ENCODE data around the gene PFN3.

The PFN3 gene

DNA sequence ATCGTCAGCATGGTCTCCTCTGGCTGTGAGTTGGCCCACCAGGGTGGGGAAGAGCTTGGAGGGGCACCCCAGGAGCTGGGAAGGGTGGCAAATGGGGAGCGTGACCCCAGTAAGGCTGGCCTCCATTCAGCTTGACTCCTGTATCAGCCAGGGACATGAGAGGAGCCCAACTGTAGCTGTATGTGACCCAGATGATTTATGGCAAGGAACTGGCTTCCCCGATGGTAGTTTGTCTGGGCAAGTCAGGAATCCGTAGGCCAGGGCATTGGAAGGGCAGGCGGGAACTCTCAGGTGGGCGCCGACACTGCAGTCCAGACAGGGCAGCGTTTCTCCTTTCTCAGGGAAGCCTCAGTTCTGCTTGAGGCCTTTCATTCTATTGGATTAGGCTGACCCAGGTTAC, 13.9 kb downstream of the PFN3 start:
- no peak overlapping the region for H3K4me3 ChIP-seq (replicated peaks; ENCODE audit: insufficient read depth, low read length)
- TF ChIP-seq POLR2AphosphoS5 (IDR thresholded peaks at IDR 0.05; ENCODE audit: low read depth) (no peak), GABPA (IDR thresholded peaks at IDR 0.05; ENCODE audit: low read depth) (no peak), SPI1 (IDR thresholded peaks at IDR 0.05; ENCODE audit: borderline replicate concordance, low read depth) (no peak), CTCF (IDR thresholded peaks at IDR 0.05; ENCODE audit: insufficient read depth, low read length) (no peak), REST (IDR thresholded peaks at IDR 0.05; ENCODE audit: insufficient replicate concordance, low read depth) (no peak)
- H3K27me3 ChIP-seq (ENCODE audit: insufficient read depth, poor library complexity, severe bottlenecking) = no peaks in the 10 kb centered on the region
- no peak for DNase-seq (ENCODE audit: low read depth in 1 of 2, low spot score in 1 of 2)
- H3K27ac ChIP-seq (replicated peaks) = no peak overlapping the region

DNA sequence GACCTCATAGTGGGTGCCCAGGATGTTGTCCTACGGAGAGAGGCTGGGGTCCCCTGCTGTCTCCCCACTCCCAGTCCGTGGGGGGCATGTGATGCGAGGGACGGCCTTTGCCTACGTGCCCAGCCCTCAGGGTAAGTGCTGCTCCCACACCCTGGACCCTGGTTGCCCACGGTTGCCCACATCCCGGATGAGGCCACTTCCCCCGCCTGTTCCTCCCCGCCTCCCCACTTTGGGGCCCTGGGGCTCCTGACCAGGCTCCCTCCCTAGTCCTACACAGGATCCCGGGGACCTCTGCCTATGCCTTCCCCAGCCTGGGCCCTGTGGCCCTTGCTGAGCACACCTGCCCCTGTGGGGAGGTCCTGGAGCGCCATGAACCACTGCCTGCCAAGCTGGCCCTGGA, 14.7 kb downstream of the PFN3 start:
- Histone ChIP-seq H3K27ac (replicated peaks) (no peak overlapping the region), H3K4me3 (replicated peaks; ENCODE audit: insufficient read depth, low read length) (no peak overlapping the region), H3K27me3 (ENCODE audit: insufficient read depth, poor library complexity, severe bottlenecking) (no peaks in the 10 kb centered on the region)
- DNase-seq (ENCODE audit: low read depth in 1 of 2, low spot score in 1 of 2) = no peak
- TF ChIP-seq GABPA (IDR thresholded peaks at IDR 0.05; ENCODE audit: low read depth) (no peak), REST (IDR thresholded peaks at IDR 0.05; ENCODE audit: insufficient replicate concordance, low read depth) (no peak), CTCF (IDR thresholded peaks at IDR 0.05; ENCODE audit: insufficient read depth, low read length) (no peak), SPI1 (IDR thresholded peaks at IDR 0.05; ENCODE audit: borderline replicate concordance, low read depth) (no peak), POLR2AphosphoS5 (IDR thresholded peaks at IDR 0.05; ENCODE audit: low read depth) (no peak)

- Histone ChIP-seq H3K4me3 (replicated peaks; ENCODE audit: insufficient read depth, low read length) (no peak within 1 kb of the TSS), H3K27me3 (ENCODE audit: insufficient read depth, poor library complexity, severe bottlenecking) (no peaks in the 10 kb centered on the region), H3K27ac (replicated peaks) (no peak within 1 kb of the TSS)
- DNase-seq (ENCODE audit: low read depth in 1 of 2, low spot score in 1 of 2) = no peak
- no peak for TF ChIP-seq POLR2AphosphoS5 (IDR thresholded peaks at IDR 0.05; ENCODE audit: low read depth)
- no peak for TF ChIP-seq GABPA (IDR thresholded peaks at IDR 0.05; ENCODE audit: low read depth)
Observed at GRCh38 chr5:177384134-177384533, 16.3 kb downstream of the PFN3 start, which contains the start of gene SLC34A1. Gene SLC34A1 (plus strand): TSS chr5:177384434. CDS start chr5:177385742, 1,308 bp downstream.

- H3K27me3 ChIP-seq (ENCODE audit: insufficient read depth, poor library complexity, severe bottlenecking) = no peaks in the 10 kb centered on the region
- TF ChIP-seq SPI1 (IDR thresholded peaks at IDR 0.05; ENCODE audit: borderline replicate concordance, low read depth) (no peak), POLR2AphosphoS5 (IDR thresholded peaks at IDR 0.05; ENCODE audit: low read depth) (no peak), REST (IDR thresholded peaks at IDR 0.05; ENCODE audit: insufficient replicate concordance, low read depth) (no peak), CTCF (IDR thresholded peaks at IDR 0.05; ENCODE audit: insufficient read depth, low read length) (no peak), GABPA (IDR thresholded peaks at IDR 0.05; ENCODE audit: low read depth) (no peak)
- no peak for DNase-seq (ENCODE audit: low read depth in 1 of 2, low spot score in 1 of 2)
- no peak overlapping the region for H3K4me3 ChIP-seq (replicated peaks; ENCODE audit: insufficient read depth, low read length)
- H3K27ac ChIP-seq (replicated peaks) = no peak overlapping the region
Observed at GRCh38 chr5:177383181-177383580, 17.3 kb downstream of the PFN3 start.
